ENCODE data around the gene STK25.
"Not testable (repeated sequence)": the region's sequence is repeated elsewhere in the genome, so short reads cannot be mapped to it uniquely, and the experiment has no call there.

The STK25 gene

GRCh38 chr2:241461693-241462677 is 46.4 kb downstream of the STK25 start:
- DNase-seq: no peak

- DNase-seq: no peak
Measured at GRCh38 chr2:241460631-241461030, 47.8 kb downstream of the STK25 start.

- DNase-seq: no peak
Measured at GRCh38 chr2:241459520-241459919, 48.9 kb downstream of the STK25 start.

GRCh38 chr2:241458687-241459086 is 49.7 kb downstream of the STK25 start:
- DNase-seq: no peak

- no peak for DNase-seq
Measured at GRCh38 chr2:241456546-241456945, 51.8 kb downstream of the STK25 start.

- DNase-seq: no peak
Measured at GRCh38 chr2:241454837-241455485, 53.4 kb downstream of the STK25 start.

- DNase-seq: not testable (repeated sequence)
Measured at GRCh38 chr2:241453919-241454318, 54.5 kb downstream of the STK25 start.

GRCh38 chr2:241451840-241452506 is 56.4 kb downstream of the STK25 start:
- DNase-seq: no peak

- DNase-seq: not testable (repeated sequence)
Measured at GRCh38 chr2:241450092-241450491, 58.3 kb downstream of the STK25 start.

GRCh38 chr2:241445426-241445825 is 63.0 kb downstream of the STK25 start:
- no peak for DNase-seq

GRCh38 chr2:241443486-241444223 is 64.7 kb downstream of the STK25 start:
- no peak for DNase-seq

Data from NCI-H2171 (cell line).